H9 (cell line): ENCODE data around the gene MITF. TPM values are rescaled to one million over a fixed set of nuclear protein-coding genes. Genes with fewer than 3 reads are reported as not detected.

Experiments
- DNase-seq: peaks from one replicate; pipeline ENCODE4 v3.0.0-alpha.2; 2017
- H2AFZ ChIP-seq: one replicate; pipeline ENCODE4 v1.6.1; 2013; ENCODE audit warnings: mild to moderate bottlenecking, low read length, control low read depth, moderate library complexity
- H2AK5ac ChIP-seq: 2 replicates; pipeline ENCODE4 v1.6.1; 2013; ENCODE audit warnings: low read length, control low read depth, mixed read lengths; ENCODE audit not compliant: insufficient read length
- H2BK120ac ChIP-seq: one replicate; pipeline ENCODE4 v1.6.1; 2013; ENCODE audit warnings: low read depth, mild to moderate bottlenecking, low read length, control low read depth, inconsistent platforms; ENCODE audit not compliant: poor library complexity, severe bottlenecking
- H2BK12ac ChIP-seq: 2 replicates; pipeline ENCODE4 v1.6.1; 2013; ENCODE audit warnings: low read length, control low read depth, mixed read lengths, low read depth; ENCODE audit not compliant: insufficient read length
- H2BK15ac ChIP-seq: 2 replicates; pipeline ENCODE4 v1.6.1; 2013; ENCODE audit warnings: low read depth, low read length, control low read depth
- H2BK20ac ChIP-seq: one replicate; pipeline ENCODE4 v1.6.1; 2013; ENCODE audit warnings: low read depth, mild to moderate bottlenecking, low read length, control low read depth, inconsistent platforms; ENCODE audit not compliant: poor library complexity, severe bottlenecking
- H2BK5ac ChIP-seq: 2 replicates; pipeline ENCODE4 v1.6.1; 2013; ENCODE audit warnings: low read length, control low read depth, mixed read lengths; ENCODE audit not compliant: insufficient read length
- H3K14ac ChIP-seq: 2 replicates; pipeline ENCODE4 v1.6.1; 2013; ENCODE audit warnings: low read length, control low read depth; ENCODE audit not compliant: insufficient read depth
- H3K18ac ChIP-seq: 2 replicates; pipeline ENCODE4 v1.6.1; 2013; ENCODE audit warnings: low read depth, mild to moderate bottlenecking, mixed read lengths, low read length, control low read depth; ENCODE audit not compliant: insufficient read length
- H3K23ac ChIP-seq: 2 replicates; pipeline ENCODE4 v1.6.1; 2013; ENCODE audit warnings: low read length, control low read depth, mixed read lengths, low read depth; ENCODE audit not compliant: insufficient read length
- H3K23me2 ChIP-seq: 2 replicates; pipeline ENCODE4 v1.6.1; 2013; ENCODE audit warnings: low read depth, mild to moderate bottlenecking, mixed read lengths, low read length, control low read depth; ENCODE audit not compliant: insufficient read length, poor library complexity, severe bottlenecking
- H3K27ac ChIP-seq: 2 replicates; pipeline ENCODE4 v1.5.1; 2013; ENCODE audit warnings: low read length, control low read depth, mixed read lengths, low read depth; ENCODE audit not compliant: insufficient read length
- H3K27me3 ChIP-seq: 2 replicates; pipeline ENCODE4 v1.6.1; 2013; ENCODE audit warnings: low read length, control low read depth, inconsistent platforms; ENCODE audit not compliant: insufficient read depth
- H3K4ac ChIP-seq: 2 replicates; pipeline ENCODE4 v1.6.1; 2013; ENCODE audit warnings: low read depth, mild to moderate bottlenecking, control low read depth, inconsistent platforms, low read length, moderate library complexity
- H3K4me1 ChIP-seq: 2 replicates; pipeline ENCODE4 v1.6.1; 2013; ENCODE audit warnings: low read length, control low read depth, inconsistent platforms; ENCODE audit not compliant: insufficient read depth
- H3K4me2 ChIP-seq: 2 replicates; pipeline ENCODE4 v1.6.1; 2013; ENCODE audit warnings: low read length, control low read depth, mixed read lengths; ENCODE audit not compliant: insufficient read length, insufficient read depth
- H3K56ac ChIP-seq: 2 replicates; pipeline ENCODE4 v1.6.1; 2013; ENCODE audit warnings: low read depth, mild to moderate bottlenecking, mixed read lengths, low read length, control low read depth; ENCODE audit not compliant: insufficient read length
- H3K79me1 ChIP-seq: 2 replicates; pipeline ENCODE4 v1.6.1; 2013; ENCODE audit warnings: low read depth, mild to moderate bottlenecking, moderate library complexity, low read length, control low read depth, inconsistent platforms; ENCODE audit not compliant: insufficient read depth, poor library complexity, severe bottlenecking
- H3K79me2 ChIP-seq: 2 replicates; pipeline ENCODE4 v1.6.1; 2013; ENCODE audit warnings: low read length, control low read depth, inconsistent platforms; ENCODE audit not compliant: insufficient read depth
- H3K9ac ChIP-seq: 2 replicates; pipeline ENCODE4 v1.6.1; 2013; ENCODE audit warnings: low read length, control low read depth, mixed read lengths; ENCODE audit not compliant: insufficient read length; ENCODE audit errors: extremely low read depth
- H3K9me3 ChIP-seq: one replicate; pipeline ENCODE4 v1.6.1; 2013; ENCODE audit warnings: low read depth, low read length, inconsistent platforms; ENCODE audit not compliant: control insufficient read depth
- H3T11ph ChIP-seq: one replicate; pipeline ENCODE4 v1.6.1; 2013; ENCODE audit warnings: mild to moderate bottlenecking, low read length, control low read depth, inconsistent platforms
- H4K20me1 ChIP-seq: one replicate; pipeline ENCODE4 v1.6.1; 2013; ENCODE audit not compliant: control insufficient read depth, insufficient read length, insufficient read depth
- H4K5ac ChIP-seq: 2 replicates; pipeline ENCODE4 v1.6.1; 2013; ENCODE audit warnings: low read depth, mild to moderate bottlenecking, mixed read lengths, low read length, control low read depth; ENCODE audit not compliant: insufficient read length
- H4K8ac ChIP-seq: replicated peaks from 2 replicates; pipeline ENCODE4 v1.6.1; 2013; ENCODE audit warnings: low read length, control low read depth, mixed read lengths, low read depth; ENCODE audit not compliant: insufficient read length
- H4K91ac ChIP-seq: 2 replicates; pipeline ENCODE4 v1.6.1; 2013; ENCODE audit warnings: low read depth, mild to moderate bottlenecking, moderate library complexity, mixed read lengths, low read length, control low read depth; ENCODE audit not compliant: insufficient read length
- H3K27ac Mint-ChIP-seq, 3 experiments: 2 replicates in 2 of 3; 3 replicates in 1 of 3; pipeline ENCODE4 v1.8.0; 2020 to 2021; ENCODE audit warnings: mixed read lengths in 3 of 3, mild to moderate bottlenecking in 1 of 3, moderate library complexity in 1 of 3
- H3K27me3 Mint-ChIP-seq: 2 replicates; pipeline ENCODE4 v1.8.0; 2021; ENCODE audit warnings: low read depth, mild to moderate bottlenecking, moderate library complexity, mixed read lengths
- H3K36me3 Mint-ChIP-seq, 3 experiments: 2 replicates in 2 of 3; 3 replicates in 1 of 3; pipeline ENCODE4 v1.8.0; 2020 to 2021; ENCODE audit warnings: low read depth in 3 of 3, mixed read lengths in 3 of 3; ENCODE audit not compliant: insufficient read depth in 1 of 3
- H3K4me1 Mint-ChIP-seq, 2 experiments: 2 replicates each; pipeline ENCODE4 v1.8.0; 2020; ENCODE audit warnings: mixed read lengths in 2 of 2
- H3K4me3 Mint-ChIP-seq, 2 experiments: 2 replicates in 1 of 2; 3 replicates in 1 of 2; pipeline ENCODE4 v1.8.0; 2020 to 2021; ENCODE audit warnings: mild to moderate bottlenecking in 2 of 2, mixed read lengths in 2 of 2, moderate library complexity in 1 of 2
- H3K9me3 Mint-ChIP-seq, 2 experiments: 2 replicates in 1 of 2; 3 replicates in 1 of 2; pipeline ENCODE4 v1.8.0; 2020; ENCODE audit warnings: mild to moderate bottlenecking in 2 of 2, mixed read lengths in 2 of 2, moderate library complexity in 1 of 2
- CTCF ChIP-seq: fragments of 200-600 bp; sonication (generic); conservative IDR thresholded peaks from 3 replicates; pipeline ENCODE4 v1.8.0; 2021; ENCODE audit warnings: antibody characterized with exemption, mild to moderate bottlenecking
- WGBS: extraction: QIAGEN DNeasy Blood & Tissue Kit; methylation state at CpG from one replicate; pipeline ENCODE4 v1.1.7; 2013; ENCODE audit warnings: missing lambda C conversion rate, low lambda C conversion rate, mixed read lengths; ENCODE audit not compliant: insufficient read length; ENCODE audit errors: extremely low coverage; 5-methylcytosine and 5-hydroxymethylcytosine counted together
- total RNA-seq: library from RNA; stranded (reverse); gene quantifications from 2 replicates; pipeline ENCODE4 v1.2.1, GENCODE V29; 2021

The MITF gene
- total RNA-seq, 1 experiment from 2014 or later, result 0.81 TPM

DNA sequence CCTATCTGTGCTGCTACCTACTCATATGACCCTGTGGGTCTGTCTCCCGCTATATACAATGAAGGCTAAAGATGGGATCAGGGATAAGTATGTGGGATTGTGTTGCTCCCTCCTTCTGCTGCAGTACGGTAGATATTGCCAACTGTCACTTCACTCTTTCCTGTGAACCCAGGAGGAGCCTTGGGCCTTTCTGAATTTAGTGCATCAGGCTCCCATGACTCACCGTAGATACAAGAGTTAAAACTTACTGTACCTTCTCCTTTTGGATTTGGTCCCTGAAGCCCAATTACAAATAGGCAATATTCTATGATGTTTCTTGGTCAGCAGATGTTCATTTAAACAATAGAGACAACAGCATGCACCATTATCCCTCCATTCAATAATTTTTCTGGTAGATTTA, 27.4 kb downstream of the MITF start:
- no peak overlapping the region for H3K4ac ChIP-seq
- H3K23me2 ChIP-seq, result no peaks in the 10 kb centered on the region
- Mint-ChIP-seq H3K36me3 (no peaks in the 10 kb centered on the region), H3K27ac (no peak overlapping the region), H3K4me3 (no peak overlapping the region), H3K4me1 (peaks cover 4 to 8% of the 10 kb centered on the region in 2 experiments), H3K9me3 (no peaks in the 10 kb centered on the region), H3K27me3 (no peaks in the 10 kb centered on the region)
- no peak overlapping the region for H3K9ac ChIP-seq
- H3K23ac ChIP-seq, result no peak overlapping the region
- no peak overlapping the region for H4K8ac ChIP-seq
- no peaks in the 10 kb centered on the region for H3K4me1 ChIP-seq
- no peak overlapping the region for H2BK15ac ChIP-seq
- TF ChIP-seq CTCF, result no peak
- no peak overlapping the region for H3K27ac ChIP-seq
- H2BK5ac ChIP-seq, result no peak overlapping the region
- H4K91ac ChIP-seq, result no peak overlapping the region
- H4K5ac ChIP-seq, result no peak overlapping the region
- H3K79me2 ChIP-seq, result no peaks in the 10 kb centered on the region
- no CpG with 5 or more reads among the region's 3 CpGs for WGBS
- H3K9me3 ChIP-seq, result no peaks in the 10 kb centered on the region
- no peak overlapping the region for H3K4me2 ChIP-seq
- H4K20me1 ChIP-seq, result no peaks in the 10 kb centered on the region
- H2AK5ac ChIP-seq, result no peak overlapping the region
- H3T11ph ChIP-seq, result no peak overlapping the region
- no peak overlapping the region for H2AFZ ChIP-seq
- no peaks in the 10 kb centered on the region for H3K27me3 ChIP-seq
- H2BK12ac ChIP-seq, result no peak overlapping the region
- no peak overlapping the region for H2BK20ac ChIP-seq
- no peak overlapping the region for H3K14ac ChIP-seq
- no peaks in the 10 kb centered on the region for H3K79me1 ChIP-seq
- H3K56ac ChIP-seq, result no peak overlapping the region
- no peak overlapping the region for H2BK120ac ChIP-seq
- H3K18ac ChIP-seq, result no peak overlapping the region
- no peak for DNase-seq
